ENCODE data around the gene SHISAL1.

SHISAL1 gene

DNA sequence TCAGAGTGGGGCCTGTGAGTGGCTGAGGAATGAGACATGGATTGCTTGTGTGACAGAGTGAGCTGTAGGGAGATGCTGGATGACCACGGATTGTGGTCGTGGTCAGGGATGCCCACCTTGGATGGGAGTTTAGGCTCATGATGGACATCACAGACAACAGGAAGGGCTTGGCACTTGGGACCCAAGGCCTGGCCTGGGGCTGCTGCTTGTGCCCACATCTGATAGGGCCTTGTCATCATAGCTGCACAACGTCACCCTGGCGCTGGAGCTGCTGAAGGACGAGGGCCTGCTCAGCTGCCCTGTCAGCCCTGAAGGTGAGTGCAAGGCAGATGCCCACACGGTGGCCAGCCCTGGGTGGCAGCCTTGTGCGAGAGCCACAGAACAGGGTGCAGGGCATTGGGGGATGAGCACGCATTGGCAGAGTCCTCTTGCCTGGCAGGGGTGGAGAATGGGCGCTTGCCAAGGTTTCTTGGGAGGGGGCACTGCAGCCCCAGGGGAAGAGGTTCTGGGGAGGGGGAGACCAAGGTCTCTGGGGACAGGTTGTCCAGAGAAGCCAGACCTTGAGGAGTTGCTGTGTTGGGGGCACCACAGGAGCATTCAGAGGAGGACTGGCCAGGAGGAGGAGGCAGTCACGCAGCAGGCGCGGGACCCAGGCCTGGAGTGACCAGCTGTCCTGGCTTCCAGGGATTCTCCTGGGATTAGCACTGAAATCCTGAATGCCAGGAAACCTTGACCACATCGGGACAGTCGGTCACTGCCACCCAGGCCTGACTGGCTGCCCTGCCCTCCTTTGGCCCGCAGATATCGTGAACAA, 107.0 kb downstream of the SHISAL1 start:
- Histone ChIP-seq H3K36me3 (ENCODE audit: low read depth) (no peaks in the 10 kb centered on the region), H3K27ac (ENCODE audit: poor library complexity, severe bottlenecking) (no peak overlapping the region), H3K4me3 (ENCODE audit: severe bottlenecking) (no peak overlapping the region), H3K9me3 (ENCODE audit: severe bottlenecking) (peaks cover 2% of the 10 kb centered on the region), H3K4me1 (ENCODE audit: insufficient read depth, poor library complexity, severe bottlenecking) (no peaks in the 10 kb centered on the region), H3K27me3 (ENCODE audit: insufficient read depth, poor library complexity, severe bottlenecking) (peaks cover 7% of the 10 kb centered on the region)
- no peak for TF ChIP-seq CTCF (IDR thresholded peaks at IDR 0.05; ENCODE audit: poor library complexity, severe bottlenecking)
- DNase-seq (ENCODE audit: low spot score), result no peak
- ATAC-seq (ENCODE audit: low read depth), result no peak

DNA sequence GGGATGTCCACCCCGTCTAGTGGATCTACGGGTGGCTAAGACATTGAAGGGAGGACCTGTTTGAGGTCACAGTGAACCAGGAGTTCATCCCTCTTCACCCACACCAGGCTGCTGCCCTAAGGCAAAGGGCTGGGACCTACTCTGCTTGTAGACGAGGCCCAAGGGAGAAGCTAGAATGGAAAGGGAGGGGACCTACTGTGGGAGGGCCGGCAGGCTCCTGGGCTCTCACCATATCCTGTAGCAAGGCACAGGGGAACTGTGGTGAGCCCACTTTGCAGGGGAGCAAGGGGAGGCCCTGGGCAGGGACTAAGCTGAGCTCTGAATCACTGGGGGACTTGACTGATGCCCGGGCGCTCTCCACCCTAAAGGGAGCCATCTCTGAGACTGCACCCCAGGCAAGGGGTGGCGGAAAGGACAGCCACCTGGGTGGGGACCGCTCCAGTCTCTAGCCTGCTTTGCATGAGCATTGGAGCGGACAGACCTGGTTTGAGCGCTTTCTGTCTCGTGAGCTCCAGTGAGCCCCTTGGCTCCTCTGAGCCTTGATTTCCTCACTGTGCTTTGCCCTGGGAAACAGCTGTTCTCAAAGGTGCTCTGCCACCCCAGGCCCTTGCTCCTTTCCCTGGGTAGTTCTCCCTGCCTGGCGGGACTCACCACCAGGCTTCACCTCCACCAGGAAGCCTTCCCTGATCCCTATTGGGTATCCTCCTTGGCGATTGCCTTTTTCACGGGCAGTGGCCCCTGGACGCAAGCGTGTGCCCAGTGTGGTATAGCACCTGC, 107.8 kb downstream of the SHISAL1 start:
- H3K27ac ChIP-seq (ENCODE audit: poor library complexity, severe bottlenecking), result no peak overlapping the region

DNA sequence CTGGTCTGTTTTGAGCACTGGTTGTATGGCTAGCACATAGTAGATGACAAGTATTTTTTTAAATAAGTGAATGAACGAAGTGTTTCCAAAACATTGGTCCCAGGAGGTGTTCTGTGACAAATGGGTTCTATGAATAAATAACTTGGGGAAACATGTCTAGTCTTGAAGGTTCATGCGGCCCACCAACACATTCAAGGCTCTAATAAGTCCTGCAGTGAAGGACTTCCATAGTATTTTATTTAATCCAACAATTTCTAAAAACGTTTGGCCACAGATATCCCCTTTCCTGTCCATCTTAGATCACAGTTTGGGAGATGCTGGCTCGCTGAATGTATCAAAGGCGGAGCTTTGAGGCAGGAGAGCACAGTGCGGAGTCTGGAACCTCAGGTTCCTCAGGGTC, 109.5 kb downstream of the SHISAL1 start:
- ATAC-seq (ENCODE audit: low read depth), result no peak
- DNase-seq (ENCODE audit: low spot score), result no peak
- Histone ChIP-seq H3K27me3 (ENCODE audit: insufficient read depth, poor library complexity, severe bottlenecking) (peaks cover 10% of the 10 kb centered on the region), H3K9me3 (ENCODE audit: severe bottlenecking) (no peaks in the 10 kb centered on the region), H3K4me1 (ENCODE audit: insufficient read depth, poor library complexity, severe bottlenecking) (no peaks in the 10 kb centered on the region), H3K36me3 (ENCODE audit: low read depth) (no peaks in the 10 kb centered on the region), H3K27ac (ENCODE audit: poor library complexity, severe bottlenecking) (no peak overlapping the region), H3K4me3 (ENCODE audit: severe bottlenecking) (no peak overlapping the region)
- no peak for TF ChIP-seq CTCF (IDR thresholded peaks at IDR 0.05; ENCODE audit: poor library complexity, severe bottlenecking)

More for the DNA sequence above, 107.8 kb downstream of the SHISAL1 start:
- TF ChIP-seq CTCF (IDR thresholded peaks at IDR 0.05; ENCODE audit: poor library complexity, severe bottlenecking), result no peak
- H3K27me3 ChIP-seq (ENCODE audit: insufficient read depth, poor library complexity, severe bottlenecking), result peaks cover 7% of the 10 kb centered on the region
- H3K4me1 ChIP-seq (ENCODE audit: insufficient read depth, poor library complexity, severe bottlenecking), result no peaks in the 10 kb centered on the region
- H3K9me3 ChIP-seq (ENCODE audit: severe bottlenecking), result peaks cover 2% of the 10 kb centered on the region
- H3K36me3 ChIP-seq (ENCODE audit: low read depth), result no peaks in the 10 kb centered on the region
- DNase-seq (ENCODE audit: low spot score) (no peak), ATAC-seq (ENCODE audit: low read depth) (no peak)
- no peak overlapping the region for H3K4me3 ChIP-seq (ENCODE audit: severe bottlenecking)

DNA sequence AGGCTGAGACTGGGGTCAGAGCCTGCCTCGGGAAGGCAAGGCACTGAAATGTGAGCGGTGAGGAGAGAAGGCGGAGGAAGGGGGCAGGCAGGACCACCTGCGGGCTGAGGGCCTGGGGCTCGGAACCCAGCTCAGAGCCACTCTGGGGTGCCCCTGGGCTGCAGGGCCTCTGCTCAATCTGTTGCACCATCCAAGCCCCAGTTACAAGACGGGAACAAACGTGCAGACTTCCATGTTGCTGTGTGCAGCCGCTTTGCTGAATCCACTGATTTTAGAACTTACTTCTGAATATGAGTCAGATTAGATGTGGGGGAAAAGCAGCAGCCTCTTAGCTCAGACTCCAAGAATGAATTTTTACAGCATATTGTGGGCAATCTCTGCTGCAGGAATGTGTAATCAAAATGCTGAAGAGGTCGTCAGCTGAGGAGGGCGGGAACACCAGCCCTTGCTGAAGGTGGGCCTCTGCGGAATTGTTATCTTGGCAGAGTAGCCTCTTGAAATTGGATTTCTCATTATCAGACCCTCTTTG, 110.4 kb downstream of the SHISAL1 start:
- no peak for TF ChIP-seq CTCF (IDR thresholded peaks at IDR 0.05; ENCODE audit: poor library complexity, severe bottlenecking)
- no peak overlapping the region for H3K27ac ChIP-seq (ENCODE audit: poor library complexity, severe bottlenecking)
- ATAC-seq (ENCODE audit: low read depth) (no peak), DNase-seq (ENCODE audit: low spot score) (no peak)
- no peak overlapping the region for H3K4me3 ChIP-seq (ENCODE audit: severe bottlenecking)
- H3K27me3 ChIP-seq (ENCODE audit: insufficient read depth, poor library complexity, severe bottlenecking), result peaks cover 19% of the 10 kb centered on the region
- no peaks in the 10 kb centered on the region for H3K36me3 ChIP-seq (ENCODE audit: low read depth)
- H3K4me1 ChIP-seq (ENCODE audit: insufficient read depth, poor library complexity, severe bottlenecking), result no peaks in the 10 kb centered on the region
- H3K9me3 ChIP-seq (ENCODE audit: severe bottlenecking), result no peaks in the 10 kb centered on the region
